Liver (tissue), 9 donors: ENCODE results near the gene WDR46. TPM values are rescaled to one million over a fixed set of nuclear protein-coding genes. Genes with fewer than 3 reads are reported as not detected.

Source experiments
- DNase-seq: peaks from one replicate; pipeline ENCODE4 v3.0.0-alpha.2; 2017; ENCODE audit warnings: low spot score
- H3K27ac ChIP-seq, 2 donors: one replicate each; pipeline ENCODE4 v1.7.0; 2013; ENCODE audit warnings: inconsistent platforms in 2 of 2, low read length in 2 of 2, control low read depth in 1 of 2, low read depth in 1 of 2, mild to moderate bottlenecking in 1 of 2
- H3K27me3 ChIP-seq, 4 donors: one replicate each; pipeline versions ENCODE4 v1.6.1 to v1.7.0; 2013; ENCODE audit warnings: low read length in 3 of 4, inconsistent platforms in 1 of 4, mild to moderate bottlenecking in 1 of 4, moderate library complexity in 1 of 4; ENCODE audit not compliant: control insufficient read depth in 4 of 4, insufficient read depth in 4 of 4
- H3K36me3 ChIP-seq, 4 donors: one replicate each; pipeline versions ENCODE4 v1.6.1 to v1.7.0; 2013; ENCODE audit warnings: low read length in 3 of 4, mild to moderate bottlenecking in 3 of 4, low read depth in 1 of 4, moderate library complexity in 1 of 4; ENCODE audit not compliant: control insufficient read depth in 4 of 4, insufficient read depth in 3 of 4
- H3K4me1 ChIP-seq, 4 donors: one replicate each; pipeline versions ENCODE4 v1.6.1 to v1.7.0; 2013; ENCODE audit warnings: low read length in 3 of 4, mild to moderate bottlenecking in 3 of 4, moderate library complexity in 1 of 4; ENCODE audit not compliant: control insufficient read depth in 4 of 4, insufficient read depth in 4 of 4
- H3K4me3 ChIP-seq, 3 donors: one replicate each; pipeline versions ENCODE4 v1.6.1 to v1.7.0; 2013; ENCODE audit warnings: low read length in 3 of 3, control low read depth in 1 of 3, low read depth in 1 of 3, mild to moderate bottlenecking in 1 of 3
- H3K9ac ChIP-seq, 2 donors: one replicate each; pipeline ENCODE4 v1.7.0; 2013; ENCODE audit warnings: low read length in 2 of 2, mild to moderate bottlenecking in 2 of 2, moderate library complexity in 2 of 2, control low read depth in 1 of 2, low read depth in 1 of 2
- H3K9me3 ChIP-seq, 4 donors: one replicate each; pipeline versions ENCODE4 v1.6.1 to v1.7.0; 2013; ENCODE audit warnings: low read length in 3 of 4; ENCODE audit not compliant: control insufficient read depth in 4 of 4
- FOXA1 ChIP-seq: IDR thresholded peaks from 2 replicates; pipeline ENCODE4 v1.6.1; 2016; ENCODE audit warnings: antibody characterized with exemption
- FOXA2 ChIP-seq: IDR thresholded peaks from 2 replicates; pipeline ENCODE4 v1.6.1; 2016; ENCODE audit warnings: antibody characterized with exemption
- HNF4G ChIP-seq: IDR thresholded peaks from 2 replicates; pipeline ENCODE4 v1.6.1; 2016; ENCODE audit warnings: antibody characterized with exemption
- JUND ChIP-seq, 2 donors: IDR thresholded peaks; 2 replicates each; pipeline ENCODE4 v1.6.1; 2016; ENCODE audit warnings: antibody characterized with exemption in 2 of 2
- NR2F2 ChIP-seq: IDR thresholded peaks from 2 replicates; pipeline ENCODE4 v1.6.1; 2016; ENCODE audit warnings: antibody characterized with exemption
- RXRA ChIP-seq, 2 donors: IDR thresholded peaks; 2 replicates each; pipeline ENCODE4 v1.6.1; 2017 to 2018; ENCODE audit warnings: antibody characterized with exemption in 2 of 2, mild to moderate bottlenecking in 1 of 2
- TAF1 ChIP-seq: conservative IDR thresholded peaks from 2 replicates; pipeline ENCODE4 v1.6.1; 2016; ENCODE audit warnings: antibody characterized with exemption, mild to moderate bottlenecking
- WGBS: extraction: QIAGEN DNeasy Blood & Tissue Kit; methylation state at CpG from one replicate; pipeline ENCODE4 v1.1.7; 2013; 5-methylcytosine and 5-hydroxymethylcytosine counted together
- polyA plus RNA-seq, 2 donors: library from polyadenylated mRNA; stranded (reverse) in 1 of 2; unstranded in 1 of 2; fragments of 200-250 nt in 1 of 2; fragments of >200 nt in 1 of 2; fragmentation: Nextera tagmentation in 1 of 2; extraction: Ambion mirVana in 1 of 2; gene quantifications; one replicate each; pipeline versions ENCODE4 v1.2.1 to v1.2.3, GENCODE V29; 2013 to 2015
- total RNA-seq, 2 donors: library from RNA; depleted of rRNA; stranded (reverse); fragments of >200 nt; gene quantifications; one replicate each; pipeline ENCODE4 v1.2.3, GENCODE V29; 2014
- TF ChIP-seq, protein P1 (sequence below): IDR thresholded peaks from 2 replicates; pipeline ENCODE4 v1.6.1; 2016; ENCODE audit warnings: antibody characterized with exemption
- TF ChIP-seq, protein P2 (sequence below): IDR thresholded peaks from 2 replicates; pipeline ENCODE4 v1.6.1; 2016; ENCODE audit warnings: antibody characterized with exemption, mild to moderate bottlenecking
- TF ChIP-seq, protein P3 (sequence below): fragments of 150-350 bp; IDR thresholded peaks from 2 replicates; pipeline ENCODE4 v1.5.1; 2017; ENCODE audit warnings: improper control_type of control experiment, low read depth, low read length; ENCODE audit not compliant: missing input control
- donor health status: healthy.
- donor health status: healthy.
- donor health status: healthy.
- donor health status: healthy.
- donor health status: healthy.

WDR46 gene
- total and polyA plus RNA-seq, 4 donors, result 17.9 to 30.2 (median 25.7) TPM

DNA sequence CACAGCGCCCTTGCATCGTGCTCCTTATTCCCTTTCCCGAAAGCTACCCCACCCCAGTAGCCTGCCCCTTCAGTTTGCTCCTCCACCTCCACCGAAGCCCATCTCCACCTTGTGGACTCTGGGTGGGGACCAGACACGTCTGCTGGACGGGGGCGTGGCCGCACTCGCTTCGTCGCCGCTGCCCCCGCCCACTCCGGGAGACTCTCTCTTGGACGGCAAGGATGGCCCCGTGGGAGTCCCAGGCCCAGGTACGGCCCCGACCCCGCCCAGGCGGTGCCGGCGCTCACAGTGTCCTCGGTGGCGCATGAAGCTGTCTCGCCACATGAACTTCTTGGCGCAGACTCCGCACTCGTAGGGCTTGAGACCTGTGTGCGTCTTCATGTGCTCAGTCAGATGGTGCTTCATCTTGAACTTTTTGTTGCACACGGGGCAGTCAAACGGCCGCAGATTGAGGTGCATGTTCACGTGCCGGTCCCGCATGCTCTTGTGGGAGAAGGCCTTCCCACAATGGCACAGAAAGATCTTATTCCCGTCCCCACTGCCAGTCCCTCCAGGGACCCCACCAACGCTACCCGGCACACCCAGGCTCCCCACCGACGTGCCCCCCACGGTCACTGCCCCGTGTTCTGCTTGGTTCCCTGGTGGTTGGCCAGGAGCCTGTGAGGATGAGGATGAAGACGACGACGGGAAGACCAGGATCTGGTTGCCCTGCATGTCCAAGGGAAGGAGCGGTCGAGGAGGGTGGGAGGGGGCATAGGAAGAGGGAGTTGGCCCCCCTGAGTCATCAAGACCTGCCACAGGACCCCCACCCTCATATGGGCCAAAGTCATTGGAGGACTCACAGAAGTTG is 26.1 kb upstream of the WDR46 start:
- peak overlapping the region; percentile 98 to 99 for H3K27ac ChIP-seq
- H3K36me3 ChIP-seq, result peaks cover 0 to 13% (median 8%) of the 10 kb centered on the region in 4 donors
- DNase-seq, result peak; percentile 72
- WGBS, result 50% methylated on average over 47 of the region's 47 CpGs
- no peak overlapping the region for H3K9ac ChIP-seq
- H3K9me3 ChIP-seq, result no peaks in the 10 kb centered on the region
- H3K27me3 ChIP-seq, result no peaks in the 10 kb centered on the region
- peak overlapping the region in 2 of 3 donors; percentile 6 to 88 for H3K4me3 ChIP-seq
- H3K4me1 ChIP-seq, result peaks cover 11 to 55% (median 40%) of the 10 kb centered on the region in 4 donors
- TF ChIP-seq, protein P1, sequence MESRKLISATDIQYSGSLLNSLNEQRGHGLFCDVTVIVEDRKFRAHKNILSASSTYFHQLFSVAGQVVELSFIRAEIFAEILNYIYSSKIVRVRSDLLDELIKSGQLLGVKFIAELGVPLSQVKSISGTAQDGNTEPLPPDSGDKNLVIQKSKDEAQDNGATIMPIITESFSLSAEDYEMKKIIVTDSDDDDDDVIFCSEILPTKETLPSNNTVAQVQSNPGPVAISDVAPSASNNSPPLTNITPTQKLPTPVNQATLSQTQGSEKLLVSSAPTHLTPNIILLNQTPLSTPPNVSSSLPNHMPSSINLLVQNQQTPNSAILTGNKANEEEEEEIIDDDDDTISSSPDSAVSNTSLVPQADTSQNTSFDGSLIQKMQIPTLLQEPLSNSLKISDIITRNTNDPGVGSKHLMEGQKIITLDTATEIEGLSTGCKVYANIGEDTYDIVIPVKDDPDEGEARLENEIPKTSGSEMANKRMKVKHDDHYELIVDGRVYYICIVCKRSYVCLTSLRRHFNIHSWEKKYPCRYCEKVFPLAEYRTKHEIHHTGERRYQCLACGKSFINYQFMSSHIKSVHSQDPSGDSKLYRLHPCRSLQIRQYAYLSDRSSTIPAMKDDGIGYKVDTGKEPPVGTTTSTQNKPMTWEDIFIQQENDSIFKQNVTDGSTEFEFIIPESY, result no peak
- TF ChIP-seq FOXA1, result no peak
- TF ChIP-seq HNF4G, result no peak
- TF ChIP-seq, protein P2, sequence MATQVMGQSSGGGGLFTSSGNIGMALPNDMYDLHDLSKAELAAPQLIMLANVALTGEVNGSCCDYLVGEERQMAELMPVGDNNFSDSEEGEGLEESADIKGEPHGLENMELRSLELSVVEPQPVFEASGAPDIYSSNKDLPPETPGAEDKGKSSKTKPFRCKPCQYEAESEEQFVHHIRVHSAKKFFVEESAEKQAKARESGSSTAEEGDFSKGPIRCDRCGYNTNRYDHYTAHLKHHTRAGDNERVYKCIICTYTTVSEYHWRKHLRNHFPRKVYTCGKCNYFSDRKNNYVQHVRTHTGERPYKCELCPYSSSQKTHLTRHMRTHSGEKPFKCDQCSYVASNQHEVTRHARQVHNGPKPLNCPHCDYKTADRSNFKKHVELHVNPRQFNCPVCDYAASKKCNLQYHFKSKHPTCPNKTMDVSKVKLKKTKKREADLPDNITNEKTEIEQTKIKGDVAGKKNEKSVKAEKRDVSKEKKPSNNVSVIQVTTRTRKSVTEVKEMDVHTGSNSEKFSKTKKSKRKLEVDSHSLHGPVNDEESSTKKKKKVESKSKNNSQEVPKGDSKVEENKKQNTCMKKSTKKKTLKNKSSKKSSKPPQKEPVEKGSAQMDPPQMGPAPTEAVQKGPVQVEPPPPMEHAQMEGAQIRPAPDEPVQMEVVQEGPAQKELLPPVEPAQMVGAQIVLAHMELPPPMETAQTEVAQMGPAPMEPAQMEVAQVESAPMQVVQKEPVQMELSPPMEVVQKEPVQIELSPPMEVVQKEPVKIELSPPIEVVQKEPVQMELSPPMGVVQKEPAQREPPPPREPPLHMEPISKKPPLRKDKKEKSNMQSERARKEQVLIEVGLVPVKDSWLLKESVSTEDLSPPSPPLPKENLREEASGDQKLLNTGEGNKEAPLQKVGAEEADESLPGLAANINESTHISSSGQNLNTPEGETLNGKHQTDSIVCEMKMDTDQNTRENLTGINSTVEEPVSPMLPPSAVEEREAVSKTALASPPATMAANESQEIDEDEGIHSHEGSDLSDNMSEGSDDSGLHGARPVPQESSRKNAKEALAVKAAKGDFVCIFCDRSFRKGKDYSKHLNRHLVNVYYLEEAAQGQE, result no peak
- TF ChIP-seq JUND (IDR thresholded peaks at IDR 0.05), result no peak
- no peak for TF ChIP-seq FOXA2

DNA sequence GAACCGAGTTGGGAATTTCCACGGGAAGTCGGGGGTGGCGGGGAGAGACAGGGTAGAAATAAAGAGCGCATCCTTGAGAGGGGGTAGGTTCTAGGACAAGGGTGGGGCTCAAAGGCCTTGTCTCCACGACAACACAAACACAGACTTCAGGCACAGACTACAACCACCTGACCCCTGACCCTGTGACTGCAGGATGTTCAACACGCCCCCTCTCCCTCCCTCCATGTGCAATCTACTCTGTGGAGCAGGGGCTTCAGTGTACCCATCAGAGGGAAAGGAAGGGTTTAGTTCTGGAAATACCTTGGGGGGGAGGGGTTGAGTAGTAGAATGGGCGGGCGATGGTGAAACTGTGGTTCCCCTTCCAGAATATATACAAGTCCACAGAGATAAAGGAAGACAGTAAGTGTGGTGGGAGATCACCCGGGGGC is 25.5 kb upstream of the WDR46 start:
- Histone ChIP-seq H3K27ac (peak overlapping the region; percentile 98 to 99), H3K36me3 (peaks cover 0 to 8% (median 5%) of the 10 kb centered on the region in 4 donors), H3K27me3 (no peaks in the 10 kb centered on the region), H3K4me3 (peak overlapping the region; percentile 6 to 88 (median 66)), H3K9me3 (no peaks in the 10 kb centered on the region), H3K9ac (peak overlapping the region in 1 of 2 donors; percentile 54), H3K4me1 (peaks cover 11 to 49% (median 37%) of the 10 kb centered on the region in 4 donors)
- 4% methylated on average over 10 of the region's 10 CpGs for WGBS
- TF ChIP-seq, protein P3, sequence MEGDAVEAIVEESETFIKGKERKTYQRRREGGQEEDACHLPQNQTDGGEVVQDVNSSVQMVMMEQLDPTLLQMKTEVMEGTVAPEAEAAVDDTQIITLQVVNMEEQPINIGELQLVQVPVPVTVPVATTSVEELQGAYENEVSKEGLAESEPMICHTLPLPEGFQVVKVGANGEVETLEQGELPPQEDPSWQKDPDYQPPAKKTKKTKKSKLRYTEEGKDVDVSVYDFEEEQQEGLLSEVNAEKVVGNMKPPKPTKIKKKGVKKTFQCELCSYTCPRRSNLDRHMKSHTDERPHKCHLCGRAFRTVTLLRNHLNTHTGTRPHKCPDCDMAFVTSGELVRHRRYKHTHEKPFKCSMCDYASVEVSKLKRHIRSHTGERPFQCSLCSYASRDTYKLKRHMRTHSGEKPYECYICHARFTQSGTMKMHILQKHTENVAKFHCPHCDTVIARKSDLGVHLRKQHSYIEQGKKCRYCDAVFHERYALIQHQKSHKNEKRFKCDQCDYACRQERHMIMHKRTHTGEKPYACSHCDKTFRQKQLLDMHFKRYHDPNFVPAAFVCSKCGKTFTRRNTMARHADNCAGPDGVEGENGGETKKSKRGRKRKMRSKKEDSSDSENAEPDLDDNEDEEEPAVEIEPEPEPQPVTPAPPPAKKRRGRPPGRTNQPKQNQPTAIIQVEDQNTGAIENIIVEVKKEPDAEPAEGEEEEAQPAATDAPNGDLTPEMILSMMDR, result peak; percentile 4
- TF ChIP-seq RXRA (IDR thresholded peaks at IDR 0.05), result peak in 1 of 2 donors; percentile 10
- TF ChIP-seq NR2F2, result peak; percentile 81
- TF ChIP-seq TAF1, result no peak
- DNase-seq, result peak; percentile 64
